Fibroblast of skin of scalp (primary cell): ENCODE measurements around the gene MCM10. TPM values are rescaled to one million over a fixed set of nuclear protein-coding genes. Genes with fewer than 3 reads are reported as not detected.
"Not testable (repeated sequence)": the region's sequence is repeated elsewhere in the genome, so short reads cannot be mapped to it uniquely, and the experiment has no call there.

Experiments used
- DNase-seq: peaks from one replicate; pipeline ENCODE4 v3.0.0-alpha.2; 2013
- polyA plus RNA-seq, 2 experiments: library from polyadenylated mRNA; unstranded; fragments of 120-200 nt; gene quantifications; one replicate each; pipeline ENCODE4 v1.2.1, GENCODE V29; 2013; ENCODE audit not compliant: insufficient read length in 2 of 2

Gene MCM10
- polyA plus RNA-seq (2013, experiment 1 of 2; ENCODE audit: insufficient read length), result 5.0 TPM
- polyA plus RNA-seq (2013, experiment 2 of 2; ENCODE audit: insufficient read length), result 6.5 TPM

GRCh38 chr10:13160934-13161856 lies at the start of gene MCM10:
Gene MCM10, plus strand, starts transcription at chr10:13161558. Its CDS starts 2,645 bp downstream, at chr10:13164203.
- DNase-seq, result peak; percentile 100

GRCh38 chr10:13113544-13113943 lies 47.8 kb upstream of the MCM10 start:
- DNase-seq, result no peak

- no peak for DNase-seq
Measured at GRCh38 chr10:13115832-13116803, 45.2 kb upstream of the MCM10 start.

DNA sequence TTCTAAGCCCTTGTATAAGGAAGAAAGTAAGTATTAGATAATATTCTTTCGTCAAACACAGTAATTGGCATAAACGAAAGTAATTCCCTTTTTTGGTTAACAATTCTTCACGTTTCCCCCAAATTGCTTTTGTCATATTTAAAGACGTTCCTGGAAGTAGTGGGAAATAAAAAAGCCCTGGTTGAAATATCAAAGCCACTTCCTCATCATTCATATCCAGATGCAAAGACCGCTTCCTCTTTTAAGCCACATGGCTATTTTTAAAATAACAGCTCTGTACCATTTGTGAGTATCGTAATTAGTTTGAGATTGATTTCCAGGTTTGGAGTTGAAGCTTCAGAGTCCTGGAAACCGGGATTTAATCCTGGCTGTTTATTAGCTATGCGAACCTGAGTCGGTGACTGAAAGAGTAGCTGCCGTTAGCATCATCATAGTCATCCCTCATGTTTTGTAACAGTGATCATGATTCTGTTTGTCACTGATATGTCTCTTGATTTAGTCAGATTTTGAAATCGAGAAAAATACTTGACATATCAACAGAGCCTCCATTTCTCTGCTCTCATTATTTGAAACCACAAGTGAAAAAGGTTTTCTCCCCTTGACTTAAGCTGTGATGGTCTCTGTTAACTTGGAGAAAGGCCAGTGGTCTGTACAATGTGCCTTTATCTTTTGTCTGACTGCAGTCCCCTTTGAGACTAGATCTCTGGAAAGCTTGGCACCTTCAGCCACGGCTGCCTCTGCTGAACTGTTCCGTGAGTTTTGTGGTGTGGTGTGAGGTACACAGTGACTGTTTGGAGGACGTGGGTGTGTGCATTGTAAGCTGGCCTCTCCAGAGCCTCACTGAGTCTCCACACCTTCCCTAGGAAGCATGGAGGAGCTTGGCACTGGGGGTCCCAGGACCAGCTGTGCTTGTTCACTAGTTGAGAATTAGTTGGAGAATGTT lies 43.2 kb upstream of the MCM10 start:
- no peak for DNase-seq

DNA sequence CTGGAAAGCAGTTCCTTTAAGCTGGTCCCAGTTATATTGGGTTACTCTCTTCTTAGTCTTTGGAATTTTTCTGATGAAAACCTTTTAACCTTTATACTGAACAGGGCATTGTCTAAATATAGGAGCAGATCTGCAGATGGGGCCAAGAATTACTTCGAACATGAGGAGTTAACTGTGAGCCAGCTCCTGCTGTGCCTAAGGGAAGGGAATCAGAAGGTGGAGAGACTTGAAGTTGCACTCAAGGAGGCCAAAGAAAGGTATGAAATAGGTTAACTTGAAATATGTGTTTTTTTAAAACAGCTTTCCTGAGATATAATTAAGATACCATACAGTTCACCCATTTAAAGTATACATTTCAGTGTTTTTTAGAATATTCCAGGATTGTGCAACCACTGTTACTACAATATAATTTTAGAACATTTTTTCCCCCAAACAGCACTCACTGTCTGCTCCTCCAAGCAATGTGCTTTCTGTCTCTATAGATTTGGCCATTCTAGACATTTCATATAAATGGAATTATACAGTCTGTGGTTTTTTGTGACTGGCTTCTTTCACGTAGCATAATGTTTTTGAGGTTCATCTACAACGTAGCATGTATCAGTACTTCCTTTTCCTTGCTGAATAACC lies 42.5 kb upstream of the MCM10 start:
- no peak for DNase-seq

DNA sequence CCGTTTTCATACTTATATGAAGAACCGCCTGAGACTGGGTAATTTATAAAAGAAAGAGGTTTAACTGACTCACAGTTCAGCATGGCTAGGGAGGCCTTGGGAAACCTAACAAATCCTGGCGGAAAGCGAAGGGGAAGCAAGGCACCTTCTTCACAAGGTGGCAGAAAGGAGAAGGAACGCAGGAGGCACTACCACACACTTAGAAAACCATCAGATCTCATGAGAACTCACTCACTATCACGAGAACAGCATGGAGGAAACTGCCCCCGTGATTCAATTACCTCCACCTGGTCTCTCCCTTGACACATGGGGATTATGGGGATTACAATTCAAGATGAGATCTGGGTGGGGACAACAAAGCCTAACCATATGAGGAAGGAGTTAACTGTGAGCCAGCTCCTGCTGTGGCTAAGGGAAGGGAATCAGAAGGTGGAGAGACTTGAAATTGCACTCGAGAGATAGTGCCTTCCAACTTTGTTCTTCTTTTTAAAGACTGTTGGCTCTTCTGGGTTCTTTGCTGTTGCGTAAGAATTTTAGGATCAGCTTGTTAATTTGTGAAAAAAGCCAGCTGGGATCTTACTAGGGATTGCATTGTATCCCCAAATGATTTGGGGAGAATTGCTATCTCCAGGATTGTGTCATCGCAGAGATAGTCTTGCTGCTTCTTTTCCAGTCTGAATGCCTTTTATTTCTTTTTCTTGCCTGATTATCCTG lies 40.4 kb upstream of the MCM10 start:
- no peak for DNase-seq

- DNase-seq, result no peak
Measured at GRCh38 chr10:13121500-13121854, 39.9 kb upstream of the MCM10 start.

DNA sequence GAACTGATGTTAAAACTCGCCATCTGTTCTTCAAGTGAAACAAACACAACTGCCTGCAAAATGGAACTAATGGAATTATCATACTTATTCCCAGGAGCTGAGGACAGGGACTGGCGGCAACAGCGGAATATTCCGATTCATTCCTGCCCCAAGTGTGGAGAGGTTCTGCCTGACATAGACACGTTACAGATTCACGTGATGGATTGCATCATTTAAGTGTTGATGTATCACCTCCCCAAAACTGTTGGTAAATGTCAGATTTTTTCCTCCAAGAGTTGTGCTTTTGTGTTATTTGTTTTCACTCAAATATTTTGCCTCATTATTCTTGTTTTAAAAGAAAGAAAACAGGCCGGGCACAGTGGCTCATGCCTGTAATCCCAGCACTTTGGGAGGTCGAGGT lies 24.7 kb upstream of the MCM10 start:
- peak; percentile 6 for DNase-seq

- DNase-seq, result no peak
Measured at GRCh38 chr10:13139150-13139549, 22.2 kb upstream of the MCM10 start.

- no peak for DNase-seq
Measured at GRCh38 chr10:13139676-13140075, 21.7 kb upstream of the MCM10 start.

- no peak for DNase-seq
Measured at GRCh38 chr10:13140627-13141190, 20.6 kb upstream of the MCM10 start.

DNA sequence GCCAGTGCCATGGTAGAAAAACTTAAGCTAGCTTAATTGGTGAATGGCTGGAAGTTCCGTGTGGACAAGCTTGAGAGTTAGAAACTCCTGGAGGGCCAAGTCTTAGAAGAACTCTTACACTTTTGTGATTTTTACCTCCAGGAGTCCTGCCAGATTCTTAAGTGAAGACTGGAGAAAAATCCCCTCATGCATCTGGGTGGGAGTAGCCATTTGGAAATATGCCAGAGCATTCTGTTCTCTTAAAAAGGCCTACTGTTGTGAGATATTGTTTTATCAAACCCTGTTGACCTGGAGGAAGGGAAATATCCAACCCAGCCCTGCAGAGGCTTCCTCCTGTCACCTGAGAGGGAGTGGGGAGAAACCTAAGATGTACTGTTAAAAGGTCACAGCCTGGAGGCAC lies 17.6 kb upstream of the MCM10 start:
- no peak for DNase-seq

DNA sequence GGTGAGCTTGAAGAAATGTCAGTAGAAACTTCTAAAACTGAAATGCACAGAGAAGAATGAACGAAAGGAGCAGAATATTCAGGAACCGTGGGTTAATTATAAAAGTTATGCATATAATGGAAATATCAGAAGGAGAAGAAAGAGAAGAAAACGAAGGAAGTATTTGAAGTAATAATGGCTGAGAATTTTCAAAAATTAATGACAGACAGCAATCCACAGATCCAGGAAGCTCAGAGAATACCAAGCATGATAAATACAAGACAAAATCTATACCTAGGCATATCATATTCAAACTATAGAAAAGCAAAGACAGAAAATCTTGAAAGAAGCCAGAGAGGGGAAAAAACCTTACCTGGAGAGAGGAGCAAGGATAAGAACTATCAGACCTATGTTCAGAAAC lies 16.5 kb upstream of the MCM10 start:
- no peak for DNase-seq

DNA sequence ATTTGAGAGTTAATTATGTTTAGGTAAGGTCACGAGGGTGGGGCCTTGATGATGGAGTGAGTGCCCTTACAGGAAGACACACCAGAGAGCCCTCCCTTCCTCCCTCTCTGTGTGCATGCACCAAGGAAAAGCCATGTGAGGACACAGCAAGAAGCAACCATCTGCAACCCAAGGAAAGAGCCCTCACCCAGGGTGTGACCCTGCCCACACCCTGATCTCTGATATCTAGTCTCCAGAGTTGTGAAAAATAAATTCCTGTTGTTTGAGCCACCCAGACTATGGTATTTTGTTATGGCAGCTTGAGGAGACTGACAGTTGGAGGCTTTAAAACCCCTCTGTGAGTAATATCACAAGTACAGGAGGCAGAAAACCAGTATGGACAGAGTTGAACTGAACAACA lies 15.0 kb upstream of the MCM10 start:
- DNase-seq, result peak; percentile 13

DNA sequence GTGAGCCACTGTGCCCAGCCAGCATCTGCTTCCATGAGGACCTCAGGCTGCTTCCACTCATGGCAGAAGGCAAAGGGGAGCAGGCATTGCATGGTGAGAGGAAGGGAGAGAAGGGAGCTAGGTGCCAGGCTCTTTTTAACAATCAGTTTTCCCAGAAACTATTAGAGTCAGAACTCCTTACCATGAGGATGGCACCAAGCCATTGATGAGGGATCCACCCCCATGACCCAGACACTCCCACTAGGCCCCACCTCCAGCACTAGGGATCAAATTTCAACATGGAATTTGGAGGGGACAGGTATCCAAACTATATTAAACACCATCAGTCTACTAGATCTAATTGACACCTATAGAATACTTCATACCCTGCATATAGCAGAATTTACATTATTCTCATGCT lies 14.2 kb upstream of the MCM10 start:
- DNase-seq, result no peak

- DNase-seq, result no peak
Measured at GRCh38 chr10:13152296-13152695, 9.1 kb upstream of the MCM10 start.

- not testable (repeated sequence) for DNase-seq
Measured at GRCh38 chr10:13155860-13156259, 5.5 kb upstream of the MCM10 start.

DNA sequence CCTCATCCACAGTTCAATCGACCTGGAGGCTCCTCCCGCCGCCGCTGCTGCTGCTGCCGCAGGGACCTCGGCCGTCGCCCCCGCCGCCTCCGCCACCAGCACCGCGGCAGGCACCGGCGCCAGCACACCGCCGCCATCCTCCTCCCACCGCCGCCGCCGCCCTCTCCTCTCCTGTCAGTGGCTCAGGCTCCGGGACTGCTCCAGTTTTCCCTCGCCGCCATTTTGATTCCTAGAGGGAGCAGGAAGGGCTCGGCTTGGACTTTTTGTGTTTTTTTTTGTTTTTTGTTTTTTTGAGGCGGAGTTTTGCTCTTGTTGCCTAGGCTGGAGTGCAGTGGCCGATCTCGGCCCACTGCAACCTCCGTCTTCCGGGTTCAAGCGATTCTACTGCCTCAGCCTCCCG lies 3.0 kb upstream of the MCM10 start:
- DNase-seq, result no peak

- no peak for DNase-seq
Measured at GRCh38 chr10:13161857-13162271, 506 bp downstream of the MCM10 start.

GRCh38 chr10:13163859-13164258 lies 2.5 kb downstream of the MCM10 start:
- no peak for DNase-seq
